Measurements from ENCODE around the gene TMEM272. TPM values are rescaled to one million over a fixed set of nuclear protein-coding genes. Genes with fewer than 3 reads are reported as not detected.

Gene TMEM272
- total and polyA plus RNA-seq, 9 of the 15 experiments (the other 6 are each of a cell fraction or from before 2014, with no cell fraction given) = 0.04 to 0.16 (median 0.06) TPM; not detected in 2

DNA sequence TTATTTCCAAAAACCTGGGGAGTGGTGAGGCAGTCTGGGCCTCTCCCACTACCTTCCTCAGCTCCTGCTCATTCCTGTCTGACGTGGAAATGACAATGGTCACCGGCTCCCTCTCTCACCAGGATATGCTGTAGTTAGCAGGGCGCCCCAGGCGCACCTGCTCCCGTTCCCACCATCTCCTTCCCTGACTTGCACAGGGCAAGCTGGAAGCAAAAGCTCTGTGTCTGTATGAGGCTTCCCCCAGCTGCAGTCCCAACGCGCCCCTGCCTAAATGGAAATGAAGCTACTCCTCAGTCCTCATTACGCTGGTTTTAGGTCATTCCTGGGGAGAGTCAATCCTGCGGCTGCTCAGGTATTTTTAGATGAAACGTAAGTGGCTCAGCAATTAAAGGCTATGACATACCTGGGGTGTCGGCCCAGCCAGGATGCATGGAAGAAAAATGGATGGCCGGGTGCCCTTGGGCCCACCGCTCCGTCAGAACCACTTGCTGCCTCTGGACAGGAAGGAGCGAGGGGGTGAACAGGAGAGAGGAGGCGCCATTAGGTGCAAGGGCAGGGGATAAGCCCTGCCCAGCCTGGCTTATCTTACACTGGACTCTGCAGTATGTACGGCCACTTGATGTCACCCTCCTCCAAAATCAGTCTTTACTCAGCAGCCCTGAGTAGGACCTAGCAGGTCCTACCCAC lies 73.4 kb downstream of the TMEM272 start:
- Histone ChIP-seq H3K36me3 (ENCODE audit: control insufficient read depth, insufficient read depth, low read length) (no peaks in the 10 kb centered on the region), H4K20me1 (replicated peaks; ENCODE audit: control insufficient read depth, insufficient read depth, low read length) (no peaks in the 10 kb centered on the region), H3K4me3 (no peak overlapping the region), H3K79me2 (ENCODE audit: control insufficient read depth, insufficient read depth, low read length) (no peaks in the 10 kb centered on the region), H3K27me3 (ENCODE audit: control insufficient read depth in 2 of 2, insufficient read depth in 2 of 2, low read length in 2 of 2) (no peaks in the 10 kb centered on the region), H3K9me3 (replicated peaks; ENCODE audit: control insufficient read depth, insufficient read depth, low read depth, low read length) (no peaks in the 10 kb centered on the region), H3K4me1 (replicated peaks in 1 of 2; ENCODE audit: control insufficient read depth in 2 of 2, insufficient read depth in 2 of 2, low read length in 2 of 2) (peaks cover 0 to 3% of the 10 kb centered on the region in 2 experiments; a peak in 2 of 5 replicates), H3K27ac (ENCODE audit: extremely low read depth, low read depth, low read length) (no peak overlapping the region), H3K4me2 (ENCODE audit: insufficient read depth, low read length) (no peak overlapping the region), H3K9me1 (ENCODE audit: control insufficient read depth, insufficient read depth, low read length) (no peaks in the 10 kb centered on the region), H3K9ac (ENCODE audit: insufficient read depth in 1 of 2, low read depth in 2 of 2, low read length in 2 of 2) (peak overlapping the region in 1 of 2 experiments; percentile 52; a peak in 1 of 4 replicates), H2AFZ (ENCODE audit: low read depth, low read length) (no peak overlapping the region)
- FAIRE-seq (peak; percentile 58), DNase-seq (ENCODE audit: extremely low read depth in 1 of 4, low spot score in 3 of 4) (peak in 2 of 4 experiments; percentile 23 to 39), ATAC-seq (peak; percentile 90)
- 36% methylated on average over 16 of the region's 17 CpGs for WGBS (ENCODE audit: insufficient coverage, low coverage, missing lambda C conversion rate)
- CTCF ChIA-PET (ENCODE audit: low intra/inter-chr PET ratio) = no interaction called here
- no TSS peak for BruUV-seq (replicated peaks)
- in situ Hi-C loops (cut with MboI) (no loop called here), intact Hi-C loops (cut with micrococcal nuclease) (no loop called here)
- POLR2A ChIA-PET = interaction anchor here (1.2 kb wide), 1 partner anchor 19 kb away, joined by 3 read pairs; no protein-coding TSS in a partner anchor
- TF ChIP-seq TAL1 (IDR thresholded peaks at IDR 0.05) = no peak
- TF ChIP-seq, protein P1, sequence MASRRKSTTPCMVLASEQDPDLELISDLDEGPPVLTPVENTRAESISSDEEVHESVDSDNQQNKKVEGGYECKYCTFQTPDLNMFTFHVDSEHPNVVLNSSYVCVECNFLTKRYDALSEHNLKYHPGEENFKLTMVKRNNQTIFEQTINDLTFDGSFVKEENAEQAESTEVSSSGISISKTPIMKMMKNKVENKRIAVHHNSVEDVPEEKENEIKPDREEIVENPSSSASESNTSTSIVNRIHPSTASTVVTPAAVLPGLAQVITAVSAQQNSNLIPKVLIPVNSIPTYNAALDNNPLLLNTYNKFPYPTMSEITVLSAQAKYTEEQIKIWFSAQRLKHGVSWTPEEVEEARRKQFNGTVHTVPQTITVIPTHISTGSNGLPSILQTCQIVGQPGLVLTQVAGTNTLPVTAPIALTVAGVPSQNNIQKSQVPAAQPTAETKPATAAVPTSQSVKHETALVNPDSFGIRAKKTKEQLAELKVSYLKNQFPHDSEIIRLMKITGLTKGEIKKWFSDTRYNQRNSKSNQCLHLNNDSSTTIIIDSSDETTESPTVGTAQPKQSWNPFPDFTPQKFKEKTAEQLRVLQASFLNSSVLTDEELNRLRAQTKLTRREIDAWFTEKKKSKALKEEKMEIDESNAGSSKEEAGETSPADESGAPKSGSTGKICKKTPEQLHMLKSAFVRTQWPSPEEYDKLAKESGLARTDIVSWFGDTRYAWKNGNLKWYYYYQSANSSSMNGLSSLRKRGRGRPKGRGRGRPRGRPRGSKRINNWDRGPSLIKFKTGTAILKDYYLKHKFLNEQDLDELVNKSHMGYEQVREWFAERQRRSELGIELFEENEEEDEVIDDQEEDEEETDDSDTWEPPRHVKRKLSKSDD (conservative IDR thresholded peaks at IDR 0.05; ENCODE audit: low read length) = no peak
- no peak for TF ChIP-seq MBD1 (CRISPR knock-in tag; IDR thresholded peaks at IDR 0.05)
- TF ChIP-seq ZBED1 (IDR thresholded peaks at IDR 0.05) = no peak
- TF ChIP-seq CTCF (IDR thresholded peaks at IDR 0.05 in 2 of 3, conservative IDR thresholded peaks at IDR 0.05 in 1 of 3; ENCODE audit: insufficient read depth in 2 of 3, low read depth in 1 of 3, low read length in 3 of 3) = peak; percentile 18 to 44 (median 20); a peak in 2 of 6 replicates
- no peak for TF ChIP-seq LARP7 (IDR thresholded peaks at IDR 0.05)
- no peak for TF ChIP-seq POLR2AphosphoS5 (IDR thresholded peaks at IDR 0.05; ENCODE audit: control insufficient read depth, insufficient read depth, low read depth, low read length)
- TF ChIP-seq GATA2 (CRISPR knock-in tag; IDR thresholded peaks at IDR 0.05) = 0 out of 2 replicates have a peak, but pooled peaks have one; percentile 17
- no peak for TF ChIP-seq SP2 (IDR thresholded peaks at IDR 0.05; ENCODE audit: extremely low read depth, low read depth, low read length, poor library complexity, severe bottlenecking)
- TF ChIP-seq RAD21 (CRISPR knock-in tag; conservative IDR thresholded peaks at IDR 0.05 in 1 of 2, IDR thresholded peaks at IDR 0.05 in 1 of 2) = peak in 1 of 2 experiments; percentile 52; a peak in 3 of 4 replicates
- no peak for TF ChIP-seq ILF3 (IDR thresholded peaks at IDR 0.05; ENCODE audit: borderline replicate concordance)
